PFSK-1 (cell line): Measurements from ENCODE around the gene RAD51B.

Experiments
- FOXP2 ChIP-seq: optimal IDR thresholded peaks from 2 replicates; pipeline ENCODE3; 2011; ENCODE audit warnings: borderline replicate concordance, control low read depth, inconsistent platforms; ENCODE audit not compliant: insufficient read depth; ENCODE audit errors: extremely low read length, extremely low read depth
- POLR2AphosphoS5 ChIP-seq: IDR thresholded peaks from 2 replicates; pipeline ENCODE4 v1.6.1; 2012; ENCODE audit warnings: low read depth, mild to moderate bottlenecking, control low read depth, low read length, moderate library complexity
- REST ChIP-seq, 2 experiments: IDR thresholded peaks; 2 replicates each; pipeline versions ENCODE4 v1.6.1 to v1.8.0; 2011 to 2012; ENCODE audit warnings: low read depth in 2 of 2, low read length in 2 of 2, control low read depth in 1 of 2, inconsistent platforms in 1 of 2, mild to moderate bottlenecking in 1 of 2, moderate library complexity in 1 of 2; ENCODE audit not compliant: insufficient read depth in 1 of 2
- SIN3A ChIP-seq: IDR thresholded peaks from 2 replicates; pipeline ENCODE4 v1.6.1; 2012; ENCODE audit warnings: mild to moderate bottlenecking, low read length, moderate library complexity, borderline replicate concordance; ENCODE audit not compliant: insufficient read depth
- TAF1 ChIP-seq: IDR thresholded peaks from 2 replicates; pipeline ENCODE4 v1.6.1; 2012; ENCODE audit warnings: low read length, control low read depth, borderline replicate concordance; ENCODE audit not compliant: insufficient read depth

DNA sequence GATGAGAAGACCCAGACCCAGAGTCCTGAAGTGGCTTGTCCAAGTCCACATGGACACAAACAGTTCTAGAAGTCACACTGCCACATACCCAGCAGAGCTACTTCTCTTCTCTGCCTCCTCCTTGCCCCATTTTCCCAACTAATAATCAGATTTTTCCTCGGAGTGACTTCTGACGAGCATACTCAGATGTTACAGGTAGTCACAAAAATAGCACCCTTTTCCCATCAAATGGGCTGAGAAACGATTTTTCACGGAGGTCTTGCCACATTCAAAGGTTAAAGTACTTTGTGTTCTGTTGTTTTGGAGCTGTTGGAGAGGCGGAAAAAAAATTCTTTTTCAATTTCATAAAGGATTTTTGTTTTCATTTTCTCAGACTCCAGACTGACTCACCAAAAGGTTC lies 740.4 kb downstream of the RAD51B start:
- TF ChIP-seq POLR2AphosphoS5 (no peak), REST (IDR thresholded peaks at IDR 0.05; ENCODE audit: insufficient read depth in 1 of 2, low read depth in 2 of 2, low read length in 2 of 2) (no peak), FOXP2 (no peak), TAF1 (no peak), SIN3A (no peak)
